IPS DF 4.7 (cell line): ENCODE measurements around the gene AKR7A2.
"Not testable (repeated sequence)": the region's sequence is repeated elsewhere in the genome, so short reads cannot be mapped to it uniquely, and the experiment has no call there.

ENCODE experiments used
- DNase-seq: peaks from one replicate; pipeline ENCODE4 v3.0.0-alpha.2; 2013; ENCODE audit warnings: low spot score; ENCODE audit errors: extremely low read depth

Gene AKR7A2

GRCh38 chr1:19307794-19308508 is 4.0 kb downstream of the AKR7A2 start:
- no peak for DNase-seq

GRCh38 chr1:19306941-19307340 is 5.0 kb downstream of the AKR7A2 start:
- DNase-seq: no peak

- no peak for DNase-seq
Measured at GRCh38 chr1:19305880-19306279, 6.1 kb downstream of the AKR7A2 start.

GRCh38 chr1:19304081-19304480 is 7.9 kb downstream of the AKR7A2 start:
- not testable (repeated sequence) for DNase-seq

GRCh38 chr1:19300211-19300610 is 11.7 kb downstream of the AKR7A2 start:
- DNase-seq: no peak

- no peak for DNase-seq
Measured at GRCh38 chr1:19294638-19295037, 17.3 kb downstream of the AKR7A2 start.

- DNase-seq: no peak
Measured at GRCh38 chr1:19289244-19289643, 22.7 kb downstream of the AKR7A2 start.

- DNase-seq: not testable (repeated sequence)
Measured at GRCh38 chr1:19288324-19289241, 23.4 kb downstream of the AKR7A2 start, which contains the start of gene AKR7A3. Gene AKR7A3 (minus strand): TSS chr1:19288770. CDS start chr1:19288709, 61 bp downstream.

- DNase-seq: no peak
Measured at GRCh38 chr1:19287436-19288185, 24.3 kb downstream of the AKR7A2 start.

GRCh38 chr1:19285807-19286206 is 26.1 kb downstream of the AKR7A2 start:
- not testable (repeated sequence) for DNase-seq

- DNase-seq: not testable (repeated sequence)
Measured at GRCh38 chr1:19285366-19285765, 26.6 kb downstream of the AKR7A2 start.

GRCh38 chr1:19284881-19285280 is 27.1 kb downstream of the AKR7A2 start:
- no peak for DNase-seq

GRCh38 chr1:19283891-19284290 is 28.1 kb downstream of the AKR7A2 start:
- DNase-seq: no peak

GRCh38 chr1:19274636-19275035 is 37.3 kb downstream of the AKR7A2 start:
- DNase-seq: no peak

- DNase-seq: not testable (repeated sequence)
Measured at GRCh38 chr1:19273844-19274531, 38.0 kb downstream of the AKR7A2 start.

GRCh38 chr1:19273106-19273843 is 38.7 kb downstream of the AKR7A2 start:
- DNase-seq: no peak

GRCh38 chr1:19272064-19272463 is 39.9 kb downstream of the AKR7A2 start:
- no peak for DNase-seq

- not testable (repeated sequence) for DNase-seq
Measured at GRCh38 chr1:19270343-19270730, 41.6 kb downstream of the AKR7A2 start.

- DNase-seq: not testable (repeated sequence)
Measured at GRCh38 chr1:19269427-19270342, 42.3 kb downstream of the AKR7A2 start.
